UCSD-AML1 (cell line): ENCODE measurements around the gene DNAJC15.
"Not testable (repeated sequence)": the region's sequence is repeated elsewhere in the genome, so short reads cannot be mapped to it uniquely, and the experiment has no call there.

ENCODE experiments used
- DNase-seq: peaks from one replicate; lab custom pipeline; 2025; ENCODE audit not compliant: unreplicated experiment; lab: John Stamatoyannopoulos, UW

The DNAJC15 gene

DNA sequence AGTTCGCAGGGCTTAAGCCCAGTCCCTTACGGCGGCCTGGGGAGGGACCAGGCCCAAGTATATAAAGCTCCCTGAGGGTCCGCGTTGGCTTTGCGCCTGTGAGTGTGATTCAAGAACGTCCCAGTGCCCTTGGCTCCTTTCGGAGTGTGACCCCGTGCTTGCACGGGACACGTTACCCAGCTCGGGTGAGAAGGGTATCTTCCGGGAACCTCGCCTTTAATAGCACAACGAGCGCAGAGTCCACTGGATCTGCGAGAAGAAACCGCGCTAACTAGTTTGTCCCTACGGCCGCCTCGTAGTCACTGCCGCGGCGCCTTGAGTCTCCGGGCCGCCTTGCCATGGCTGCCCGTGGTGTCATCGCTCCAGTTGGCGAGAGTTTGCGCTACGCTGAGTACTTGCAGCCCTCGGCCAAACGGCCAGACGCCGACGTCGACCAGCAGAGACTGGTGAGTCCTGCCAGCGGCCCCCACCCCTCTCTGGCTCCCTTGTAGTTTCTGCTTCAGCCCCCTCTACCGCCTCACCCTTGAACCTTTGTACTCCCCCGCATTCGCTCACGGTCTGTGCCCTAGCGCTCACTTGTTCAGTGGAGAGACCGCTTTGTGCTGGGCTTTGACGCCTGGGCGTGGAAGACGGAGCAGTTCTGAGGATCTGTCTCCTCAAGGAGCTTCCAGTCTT, at the start of gene DNAJC15:
DNAJC15 (plus strand) TSS at position 298 of the 675 bp plus-strand sequence; CDS start at position 339, 41 bp downstream.
- peak; percentile 85 for DNase-seq

DNA sequence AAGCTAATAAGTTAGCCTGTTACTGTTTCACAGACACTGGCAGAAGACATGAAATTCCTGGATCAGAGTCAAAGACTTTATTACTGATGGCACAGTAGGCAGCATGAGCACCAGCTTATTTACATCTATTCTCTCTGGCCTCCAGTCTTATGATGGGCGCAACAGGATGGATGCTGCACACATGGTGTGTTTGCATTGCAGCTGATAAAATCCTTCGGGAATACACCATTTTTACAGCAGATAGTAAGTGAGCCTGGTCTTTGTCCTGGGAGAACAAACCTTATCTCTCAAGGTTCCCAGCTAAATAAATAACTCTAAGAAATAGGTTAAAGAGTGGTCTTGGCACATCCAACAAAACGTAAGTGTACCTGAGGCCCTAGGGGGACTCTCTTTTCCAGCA, 47.3 kb upstream of the DNAJC15 start:
- DNase-seq, result no peak

DNA sequence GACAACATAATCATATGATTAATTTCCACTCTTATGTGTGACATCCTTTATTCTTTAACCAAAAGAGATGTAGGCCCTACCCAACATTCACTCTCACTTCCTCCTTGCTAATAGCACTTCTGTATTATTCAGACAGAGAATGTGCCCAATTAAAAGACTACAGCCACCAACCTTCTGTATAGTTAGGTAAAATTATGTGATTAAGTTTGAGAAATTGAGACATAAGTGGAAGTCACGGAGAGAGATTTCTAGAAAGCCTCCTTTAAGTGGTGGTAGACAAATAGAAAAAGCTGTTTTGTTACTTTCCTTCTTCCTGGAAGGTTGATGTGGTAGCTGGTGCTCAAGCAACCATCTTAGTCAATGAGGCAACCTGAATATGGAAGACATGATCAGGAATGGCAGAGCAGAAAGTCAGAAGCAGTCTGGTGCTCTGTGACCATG, 46.1 kb upstream of the DNAJC15 start:
- DNase-seq, result no peak

DNA sequence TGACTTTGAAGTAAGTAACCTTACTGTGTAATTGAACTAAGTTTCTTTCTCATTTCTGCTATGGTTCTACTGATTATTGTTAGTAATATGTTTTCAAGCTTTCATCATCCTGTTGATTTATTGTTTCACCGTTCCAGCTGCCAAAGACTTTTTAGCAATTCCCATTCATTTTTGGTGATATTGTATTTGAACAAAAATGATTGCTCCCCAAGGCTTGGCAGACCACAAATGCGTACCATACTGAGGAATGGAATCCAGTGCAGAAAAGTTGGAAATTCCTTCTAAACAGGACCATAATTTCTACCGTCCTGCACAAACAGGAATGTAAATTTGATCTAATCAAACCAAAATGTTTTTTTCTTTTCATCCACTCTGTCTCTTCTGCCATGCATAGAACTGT, 42.1 kb upstream of the DNAJC15 start:
- no peak for DNase-seq

DNA sequence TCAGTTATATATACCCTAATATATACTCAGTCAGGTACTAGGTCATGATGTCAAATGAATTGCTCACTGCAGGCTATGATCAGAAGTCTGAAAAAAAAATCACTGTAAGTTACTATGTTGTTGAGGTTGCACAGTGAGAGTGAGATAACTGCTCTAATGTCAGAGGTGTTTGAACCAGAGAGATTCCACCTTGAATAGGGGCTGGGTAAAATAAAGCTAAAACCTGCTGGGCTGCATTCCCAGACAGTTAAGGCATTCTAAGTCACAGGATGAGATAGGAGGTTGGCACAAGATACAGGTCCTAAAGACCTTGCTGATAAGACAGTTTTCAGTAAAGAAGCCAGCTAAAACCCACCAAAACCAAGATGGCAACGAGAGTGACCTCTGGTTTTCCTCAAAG, 41.5 kb upstream of the DNAJC15 start:
- no peak for DNase-seq

DNA sequence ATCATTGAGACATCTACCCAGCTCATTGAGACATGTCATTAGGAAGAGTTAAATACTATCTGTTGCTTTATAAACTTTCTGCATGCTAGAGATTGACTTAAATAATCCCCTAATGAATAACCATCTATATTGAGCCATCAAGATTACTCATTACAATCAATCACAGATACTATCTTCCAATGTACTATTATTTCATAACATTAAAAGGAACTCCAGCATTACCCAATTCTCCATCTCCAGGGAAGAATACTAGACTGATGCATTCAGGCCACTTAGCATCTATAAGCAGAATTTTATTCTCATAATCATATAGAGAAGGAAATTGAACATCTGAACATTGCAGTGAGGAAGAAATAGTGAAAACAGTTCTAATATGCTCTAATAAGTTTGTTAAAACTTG, 39.4 kb upstream of the DNAJC15 start:
- DNase-seq, result no peak

DNA sequence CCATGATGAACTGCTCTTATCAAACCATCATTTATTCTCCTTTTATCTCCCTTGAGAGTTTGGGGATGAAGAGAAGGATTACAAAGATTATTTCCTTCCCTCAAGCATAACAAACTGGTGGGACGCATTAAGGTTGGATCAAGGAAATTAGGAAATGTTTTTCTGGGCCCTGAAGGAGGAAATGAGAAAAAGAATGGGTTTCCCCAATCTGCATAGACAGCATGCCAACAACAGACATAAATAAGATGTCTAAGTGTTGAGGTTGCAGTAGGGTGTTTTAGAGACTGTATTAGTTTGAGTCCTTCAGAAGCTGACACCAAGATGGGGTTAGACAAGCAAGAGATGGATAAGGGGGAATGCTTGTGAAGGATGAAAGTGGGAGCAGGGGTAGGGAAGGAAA, 38.7 kb upstream of the DNAJC15 start:
- DNase-seq, result no peak

DNA sequence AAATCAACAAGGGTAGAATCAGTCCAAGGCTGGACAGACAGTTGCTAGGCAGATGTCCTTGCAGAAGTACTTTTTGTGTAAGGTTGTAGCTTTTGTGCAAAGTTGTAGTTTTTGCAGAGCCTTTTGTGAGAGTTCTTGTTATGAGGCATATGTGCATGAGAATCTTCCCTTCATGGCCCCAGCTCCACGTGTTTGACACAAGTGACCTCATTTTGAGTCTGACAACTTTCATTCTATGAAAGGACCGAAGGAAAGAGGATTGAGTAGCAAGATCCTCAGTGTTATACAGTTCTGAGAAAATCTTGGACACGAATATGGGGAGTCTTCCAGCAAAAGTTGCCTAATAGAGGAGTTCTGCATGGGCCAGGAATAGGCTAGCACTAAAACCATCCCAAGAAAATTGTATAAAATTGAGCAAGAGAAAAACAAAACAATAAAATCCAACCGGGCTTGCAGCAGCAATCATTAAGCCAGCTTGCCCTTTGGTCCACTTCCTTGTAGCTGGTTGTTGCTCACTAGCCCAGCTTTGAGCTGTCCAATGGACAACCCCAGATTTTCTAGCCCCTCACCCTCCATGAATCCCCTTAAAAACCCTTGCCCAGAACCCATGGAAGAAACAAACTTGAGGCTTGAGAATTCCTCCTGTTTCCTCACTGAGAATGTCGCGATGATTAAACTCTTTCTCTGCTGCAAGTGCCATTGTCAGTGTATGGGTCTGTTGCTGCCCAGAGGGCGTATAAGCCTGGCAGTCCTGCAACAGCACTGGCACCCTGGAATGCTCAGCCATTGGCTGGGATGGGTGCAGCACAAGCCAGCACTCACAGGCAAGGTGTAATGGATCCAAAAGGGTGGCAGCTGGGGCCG, 37.8 kb upstream of the DNAJC15 start:
- no peak for DNase-seq

DNA sequence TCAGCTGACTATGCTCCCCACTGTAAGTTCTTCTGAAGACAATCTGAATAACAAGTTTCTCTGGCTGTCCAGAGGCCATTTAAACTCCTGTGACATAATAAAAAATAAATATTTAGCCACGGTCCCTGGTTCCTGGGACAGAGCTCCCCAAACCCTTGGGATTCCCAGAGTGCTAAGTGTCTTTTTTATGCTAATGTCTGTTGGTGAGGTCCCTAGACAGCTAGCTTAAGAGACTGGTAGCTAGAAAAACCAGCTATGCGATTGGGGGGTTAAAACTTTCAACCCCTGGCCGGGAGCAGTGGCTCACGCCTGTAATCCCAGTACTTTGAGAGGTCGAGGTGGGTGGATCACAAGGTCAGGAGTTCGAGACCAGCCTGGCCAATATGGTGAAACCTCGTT, 37.2 kb upstream of the DNAJC15 start:
- DNase-seq, result no peak

- no peak for DNase-seq
Observed at GRCh38 chr13:42990291-42991232, 32.8 kb upstream of the DNAJC15 start.

DNA sequence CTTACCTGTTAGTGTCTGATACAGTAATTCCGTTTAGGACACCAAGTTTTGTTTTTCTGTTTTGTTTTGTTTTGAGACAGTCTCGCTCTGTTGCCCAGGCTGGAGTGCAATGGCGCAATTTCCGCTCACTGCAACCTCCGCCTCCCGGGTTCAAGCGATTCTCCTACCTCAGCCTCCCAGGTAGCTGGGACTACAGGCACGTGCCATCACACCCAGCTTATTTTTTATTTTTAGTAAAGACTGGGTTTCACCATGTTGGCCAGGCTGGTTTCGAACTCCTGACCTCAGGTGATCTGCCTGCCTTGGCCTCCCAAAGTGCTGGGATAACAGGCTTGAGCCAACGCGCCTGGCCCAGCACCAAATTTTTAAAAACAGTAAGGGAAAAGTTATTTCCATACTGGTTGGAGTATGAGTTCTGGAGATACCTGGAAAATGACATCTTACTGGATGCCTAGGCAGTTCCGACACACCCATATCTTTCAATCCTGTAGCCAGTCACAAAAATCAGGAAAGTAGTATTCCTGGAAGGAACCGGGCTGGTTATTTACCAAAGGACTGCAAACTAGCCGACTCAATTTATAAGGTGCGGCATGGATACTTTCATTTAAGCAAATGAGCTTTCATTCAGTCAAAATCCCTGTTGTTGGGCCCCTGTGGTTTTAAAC, 32.0 kb upstream of the DNAJC15 start:
- DNase-seq, result not testable (repeated sequence)

DNA sequence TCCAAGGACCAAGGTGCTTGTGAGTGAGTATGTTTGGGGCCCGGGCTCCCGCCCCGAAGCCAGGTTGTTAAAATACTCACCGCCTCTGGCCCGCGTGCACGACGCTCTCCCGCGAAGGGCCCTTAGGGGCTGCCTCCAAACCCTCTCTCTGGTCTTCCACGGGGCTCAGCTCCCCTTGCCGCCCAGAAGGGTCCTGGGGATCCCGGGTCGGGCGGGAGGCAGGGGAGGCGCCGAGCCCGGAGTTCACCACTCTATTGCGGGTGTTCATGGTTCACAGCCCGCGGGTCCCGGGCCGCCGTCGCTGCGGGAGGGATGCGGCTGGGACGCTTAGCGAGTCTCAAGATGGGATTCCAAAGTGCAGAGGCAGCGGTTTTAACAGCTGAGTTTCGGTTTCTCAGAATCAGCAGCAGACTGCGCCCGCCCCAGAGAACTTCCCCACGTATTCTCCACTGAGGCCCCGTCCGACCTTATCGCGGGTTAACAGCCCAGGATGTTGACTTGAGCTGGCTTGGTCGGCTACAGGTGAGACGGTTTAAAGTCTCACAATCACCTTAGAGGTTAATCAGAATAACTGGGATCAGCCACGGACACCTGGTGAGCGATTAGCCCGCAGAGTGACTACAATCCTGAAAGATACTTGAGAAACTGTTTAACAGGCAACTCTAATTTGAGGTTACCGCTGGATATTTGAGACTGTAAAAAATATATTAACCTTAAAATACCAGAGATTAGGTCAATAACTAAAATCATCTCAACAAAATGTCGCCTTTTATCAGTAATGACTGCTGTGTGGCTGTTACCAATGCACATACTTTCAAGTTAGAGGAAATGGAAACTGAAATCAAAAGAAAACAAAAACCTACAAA, 31.3 kb upstream of the DNAJC15 start, which contains the start of gene EPSTI1:
EPSTI1 (minus strand) TSS at position 344 of the 866 bp plus-strand sequence; CDS start at position 268, 76 bp downstream.
- DNase-seq, result peak; percentile 76

DNA sequence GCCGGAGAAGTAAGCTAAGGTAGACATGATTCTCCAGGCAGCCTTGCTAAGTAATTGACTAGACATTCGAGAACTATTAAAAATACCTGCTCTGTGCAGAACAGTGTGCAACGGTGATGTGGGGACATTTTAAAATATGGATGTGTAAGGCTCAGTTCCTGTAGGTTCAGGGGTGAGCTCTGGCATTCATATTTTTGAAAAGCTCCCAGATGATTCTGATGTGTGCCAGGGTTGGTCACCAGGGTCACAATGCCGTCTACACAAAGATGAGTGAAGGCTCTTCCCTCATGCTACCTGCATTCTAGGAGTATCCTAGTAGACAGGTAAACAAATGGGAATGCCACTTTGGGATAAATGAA, 30.6 kb upstream of the DNAJC15 start:
- DNase-seq, result peak; percentile 16

GRCh38 chr13:42994878-42995277, 28.5 kb upstream of the DNAJC15 start:
- no peak for DNase-seq

GRCh38 chr13:42996584-42996983, 26.8 kb upstream of the DNAJC15 start:
- no peak for DNase-seq

GRCh38 chr13:42997381-42997780, 26.0 kb upstream of the DNAJC15 start:
- DNase-seq, result no peak

DNA sequence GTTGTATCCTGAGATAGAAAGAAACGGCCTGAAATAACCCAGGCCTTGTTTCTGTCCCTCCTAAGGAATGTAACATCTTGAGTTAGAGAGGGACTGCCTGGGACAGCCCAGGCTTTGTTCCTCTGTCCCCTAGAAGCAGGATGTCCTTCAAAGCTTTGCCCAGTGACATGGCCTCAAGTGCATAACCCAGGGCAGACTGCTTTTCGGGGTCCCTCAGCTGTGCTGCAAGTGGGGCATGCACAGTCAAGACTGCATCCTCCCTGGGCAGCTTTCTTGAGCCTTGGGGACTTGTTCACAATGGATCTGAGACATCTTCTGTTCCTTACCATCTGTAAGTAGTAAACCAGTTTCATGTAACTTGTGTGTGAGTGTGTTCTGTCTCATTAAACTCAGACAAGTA, 23.9 kb upstream of the DNAJC15 start:
- no peak for DNase-seq

- peak; percentile 22 for DNase-seq
Observed at GRCh38 chr13:43000676-43001075, 22.7 kb upstream of the DNAJC15 start.

DNA sequence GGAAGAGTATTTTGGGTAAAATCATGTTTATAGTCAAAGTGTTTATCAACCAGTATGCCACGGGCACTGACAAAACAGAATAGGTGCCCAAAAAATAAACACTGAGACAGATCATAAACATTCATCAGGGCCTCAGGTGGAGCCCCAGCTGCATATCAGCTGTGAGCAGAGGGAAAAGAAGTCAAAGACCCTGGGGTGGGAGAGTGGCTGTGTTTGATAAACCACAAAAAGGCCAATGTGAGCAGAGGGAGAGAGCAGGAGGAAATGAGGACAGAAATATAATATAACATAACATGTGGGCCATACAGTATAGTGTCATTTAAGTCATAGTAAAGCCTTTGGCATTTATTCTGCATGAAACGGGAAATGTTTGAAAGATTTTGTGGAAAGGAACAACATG, 21.4 kb upstream of the DNAJC15 start:
- no peak for DNase-seq

DNA sequence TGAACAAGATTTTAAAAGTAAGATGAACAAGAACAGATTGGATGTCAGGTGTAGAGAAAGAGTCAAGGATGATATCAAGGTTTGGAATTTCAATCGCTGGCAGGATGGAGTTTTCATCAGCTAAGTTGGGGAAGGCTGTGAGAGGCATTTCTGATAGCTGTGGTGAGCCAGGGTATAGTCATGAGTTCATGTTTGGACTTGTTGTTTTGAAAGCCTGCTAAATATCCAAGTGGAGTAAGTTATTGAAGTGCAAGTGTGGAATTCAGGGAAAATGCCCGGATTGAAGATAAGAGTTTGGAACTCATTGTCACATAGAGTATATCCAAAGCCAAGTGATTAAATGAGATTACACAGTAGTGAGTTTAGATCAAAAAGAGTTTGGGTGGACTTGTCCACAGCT, 20.4 kb upstream of the DNAJC15 start:
- no peak for DNase-seq
